ENCODE results near the gene ALAD.

GRCh38 chr9:113361304-113362018 is 39.6 kb downstream of the ALAD start:
- TF ChIP-seq FOXP2 (optimal IDR thresholded peaks at IDR 0.05; ENCODE audit: borderline replicate concordance, extremely low read depth, extremely low read length, insufficient read depth) (no peak), SIN3A (IDR thresholded peaks at IDR 0.05; ENCODE audit: borderline replicate concordance, insufficient read depth, low read length) (no peak), POLR2AphosphoS5 (IDR thresholded peaks at IDR 0.05; ENCODE audit: low read depth, low read length) (no peak), TAF1 (IDR thresholded peaks at IDR 0.05; ENCODE audit: borderline replicate concordance, insufficient read depth, low read length) (no peak)

Measured in PFSK-1 (cell line).